HepG2 (cell line): ENCODE data around the gene BPIFB2. TPM values are rescaled to one million over a fixed set of nuclear protein-coding genes. Genes with fewer than 3 reads are reported as not detected.

Experiments used
- BRCA1 ChIP-seq: sonication (generic); formaldehyde crosslinking; IDR thresholded peaks from 2 replicates; pipeline ENCODE4 v1.4.0; 2020; ENCODE audit warnings: missing genetic modification reagents
- CCDC6 ChIP-seq: sonication (generic); formaldehyde crosslinking; IDR thresholded peaks from 2 replicates; pipeline ENCODE4 v1.8.1; 2022; ENCODE audit warnings: mild to moderate bottlenecking, missing genetic modification reagents, moderate library complexity
- E2F2 ChIP-seq: sonication (generic); formaldehyde crosslinking; IDR thresholded peaks from 2 replicates; pipeline ENCODE4 v1.4.0; 2020; ENCODE audit warnings: missing genetic modification reagents, borderline replicate concordance
- ISL2 ChIP-seq: sonication (generic); formaldehyde crosslinking; IDR thresholded peaks from 2 replicates; pipeline ENCODE4 v1.5.0; 2020; ENCODE audit warnings: missing genetic modification reagents
- JUN ChIP-seq: sonication (generic); formaldehyde crosslinking; IDR thresholded peaks from 2 replicates; pipeline ENCODE4 v1.4.0; 2020; ENCODE audit warnings: mild to moderate bottlenecking, missing genetic modification reagents
- MLLT10 ChIP-seq: sonication (generic); formaldehyde crosslinking; IDR thresholded peaks from 2 replicates; pipeline ENCODE4 v1.4.0; 2020; ENCODE audit warnings: missing genetic modification reagents
- MXD4 ChIP-seq: IDR thresholded peaks from 2 replicates; pipeline ENCODE4 v1.6.1; 2016; ENCODE audit warnings: mild to moderate bottlenecking, missing biosample characterization, missing genetic modification reagents
- NCOA1 ChIP-seq: sonication (generic); formaldehyde crosslinking; IDR thresholded peaks from 2 replicates; pipeline ENCODE4 v1.9.0; 2021; ENCODE audit warnings: missing genetic modification reagents
- RFXANK ChIP-seq: IDR thresholded peaks from 2 replicates; pipeline ENCODE4 v1.6.1; 2016
- RXRA ChIP-seq: sonication (generic); formaldehyde crosslinking; IDR thresholded peaks from 2 replicates; pipeline ENCODE4 v1.5.1; 2020; ENCODE audit warnings: missing genetic modification reagents
- SAFB2 ChIP-seq: sonication (generic); formaldehyde crosslinking; IDR thresholded peaks from 2 replicates; pipeline ENCODE4 v1.5.1; 2020; ENCODE audit warnings: missing genetic modification reagents, low read depth, mild to moderate bottlenecking, borderline replicate concordance
- SOX6 ChIP-seq, 2 experiments: fragments of 450-650 bp in 1 of 2; sonication (generic) in 1 of 2; formaldehyde crosslinking in 1 of 2; IDR thresholded peaks; 2 replicates each; pipeline versions ENCODE4 v1.4.0 to v1.6.1; 2017 to 2020; ENCODE audit warnings: antibody characterized with exemption in 1 of 2, mild to moderate bottlenecking in 1 of 2, missing genetic modification reagents in 1 of 2
- WIZ ChIP-seq: sonication (generic); formaldehyde crosslinking; IDR thresholded peaks from 2 replicates; pipeline ENCODE4 v1.5.1; 2020; ENCODE audit warnings: mild to moderate bottlenecking, missing genetic modification reagents
- ZBTB2 ChIP-seq: sonication (generic); formaldehyde crosslinking; IDR thresholded peaks from 2 replicates; pipeline ENCODE4 v1.8.0; 2022; ENCODE audit warnings: low read depth, missing genetic modification reagents
- ZNF264 ChIP-seq: sonication (generic); formaldehyde crosslinking; IDR thresholded peaks from 2 replicates; pipeline ENCODE4 v1.4.0; 2020; ENCODE audit warnings: missing genetic modification reagents
- ZNF501 ChIP-seq: sonication (generic); formaldehyde crosslinking; IDR thresholded peaks from 2 replicates; pipeline ENCODE4 v1.5.1; 2020; ENCODE audit warnings: mild to moderate bottlenecking, moderate library complexity, missing genetic modification reagents
- ZNF510 ChIP-seq: sonication (generic); formaldehyde crosslinking; IDR thresholded peaks from 2 replicates; pipeline ENCODE4 v1.4.0; 2020; ENCODE audit warnings: low read depth, mild to moderate bottlenecking, missing genetic modification reagents
- ZNF552 ChIP-seq: sonication (generic); formaldehyde crosslinking; IDR thresholded peaks from 2 replicates; pipeline ENCODE4 v1.9.0; 2022; ENCODE audit warnings: missing genetic modification reagents, mild to moderate bottlenecking, borderline replicate concordance
- ZNF569 ChIP-seq: sonication (generic); formaldehyde crosslinking; IDR thresholded peaks from 2 replicates; pipeline ENCODE4 v1.5.0; 2020; ENCODE audit warnings: mild to moderate bottlenecking, missing genetic modification reagents, moderate library complexity, borderline replicate concordance
- ZNF646 ChIP-seq: sonication (generic); formaldehyde crosslinking; IDR thresholded peaks from 2 replicates; pipeline ENCODE4 v1.9.0; 2021; ENCODE audit warnings: mild to moderate bottlenecking, missing genetic modification reagents
- ZNF670 ChIP-seq: sonication (generic); formaldehyde crosslinking; IDR thresholded peaks from 2 replicates; pipeline ENCODE4 v1.8.0; 2022; ENCODE audit warnings: mild to moderate bottlenecking, missing genetic modification reagents, borderline replicate concordance
- ZNF713 ChIP-seq: sonication (generic); formaldehyde crosslinking; IDR thresholded peaks from 2 replicates; pipeline ENCODE4 v1.4.0; 2020; ENCODE audit warnings: mild to moderate bottlenecking, missing genetic modification reagents
- ZNF773 ChIP-seq: sonication (generic); formaldehyde crosslinking; IDR thresholded peaks from 2 replicates; pipeline ENCODE4 v1.4.0; 2020; ENCODE audit warnings: missing genetic modification reagents, borderline replicate concordance
- ZSCAN25 ChIP-seq: sonication (generic); formaldehyde crosslinking; IDR thresholded peaks from 2 replicates; pipeline ENCODE4 v1.8.0; 2022; ENCODE audit warnings: mild to moderate bottlenecking, missing genetic modification reagents
- polyA plus RNA-seq, 8 experiments: library from polyadenylated mRNA; depleted of rRNA in 3 of 8; stranded (reverse) in 7 of 8; unstranded in 1 of 8; fragments of >200 nt; fragmentation: Illumina TruSeq in 4 of 8; extraction: Trizol in 4 of 8; gene quantifications; 2 replicates each; pipeline versions ENCODE4 v1.2.1 to v1.2.3, GENCODE V29; 2011 to 2016; ENCODE audit warnings: low read depth in 4 of 8, missing spikeins in 1 of 8, mixed read lengths in 1 of 8; ENCODE audit not compliant: insufficient read depth in 1 of 8
- total RNA-seq, 5 experiments: library from RNA; depleted of rRNA; stranded (reverse); fragments of >200 nt; fragmentation: Illumina TruSeq; extraction: Trizol; gene quantifications; 2 replicates each; pipeline ENCODE4 v1.2.3, GENCODE V29; 2016; ENCODE audit warnings: low read depth in 1 of 5

The BPIFB2 gene
- total and polyA plus RNA-seq, 2 of the 13 experiments (the other 11 are each of a cell fraction or from before 2014, with no cell fraction given) = 54.5 to 902 TPM

- TF ChIP-seq ZBTB2 (no peak), ZNF569 (no peak), NCOA1 (CRISPR knock-in tag) (no peak), ZNF646 (CRISPR knock-in tag) (no peak), ZNF552 (CRISPR knock-in tag) (no peak), BRCA1 (CRISPR knock-in tag) (0 out of 2 replicates have a peak, but pooled peaks have one; percentile 23), RFXANK (CRISPR knock-in tag) (no peak), ZNF264 (CRISPR knock-in tag) (no peak), MLLT10 (CRISPR knock-in tag) (no peak), ZNF510 (CRISPR knock-in tag) (no peak), SAFB2 (no peak), ZNF670 (no peak), CCDC6 (CRISPR knock-in tag) (no peak), MXD4 (no peak), WIZ (no peak), ZNF713 (CRISPR knock-in tag) (no peak), ISL2 (CRISPR knock-in tag) (0 out of 2 replicates have a peak, but pooled peaks have one; percentile 14), JUN (CRISPR knock-in tag) (no peak), ZNF501 (no peak), RXRA (CRISPR knock-in tag) (no peak), ZSCAN25 (no peak), SOX6 (IDR thresholded peaks at IDR 0.05) (no peak), SOX6 (CRISPR knock-in tag; IDR thresholded peaks at IDR 0.05) (no peak), E2F2 (CRISPR knock-in tag) (no peak), ZNF773 (CRISPR knock-in tag) (no peak)
Observed at GRCh38 chr20:33005132-33005566, 2.4 kb upstream of the BPIFB2 start (continued).
